GM23338 (cell line): ENCODE data around the gene FAM53B. TPM values are rescaled to one million over a fixed set of nuclear protein-coding genes. Genes with fewer than 3 reads are reported as not detected.

ENCODE experiments used
- CREB1 ChIP-seq: fragments of 250-450 bp; sonication (Bioruptor Pico); IDR thresholded peaks from 2 replicates; pipeline ENCODE4 v1.5.0; 2020; ENCODE audit warnings: low read depth, mild to moderate bottlenecking, moderate library complexity
- EZH2phosphoT487 ChIP-seq: fragments of 200-600 bp; sonication (generic); IDR thresholded peaks from one replicate; pipeline ENCODE4 v1.8.1; 2018; ENCODE audit warnings: antibody characterized with exemption; ENCODE audit not compliant: unreplicated experiment
- POLR2AphosphoS5 ChIP-seq: IDR thresholded peaks from 2 replicates; pipeline ENCODE4 v1.6.1; 2016; ENCODE audit warnings: antibody characterized with exemption, low read depth
- REST ChIP-seq: IDR thresholded peaks from one replicate; pipeline ENCODE4 v1.6.1; 2018; ENCODE audit warnings: antibody characterized with exemption; ENCODE audit not compliant: unreplicated experiment
- polyA plus RNA-seq: library from polyadenylated mRNA; unstranded; fragments of >200 nt; fragmentation: Nextera tagmentation; extraction: Ambion mirVana; gene quantifications from 2 replicates; pipeline ENCODE4 v1.2.1, GENCODE V29; 2016
- total RNA-seq: library from RNA; depleted of rRNA; stranded (reverse); fragments of >200 nt; shearing (Covaris generic); gene quantifications from 2 replicates; pipeline ENCODE4 v1.2.3, GENCODE V29; 2014
- TF ChIP-seq, protein P1 (sequence below): fragments of 250-450 bp; sonication (Bioruptor Pico); IDR thresholded peaks from 2 replicates; pipeline ENCODE4 v1.5.0; 2020; ENCODE audit warnings: mild to moderate bottlenecking, moderate library complexity

The FAM53B gene
- total and polyA plus RNA-seq, 2 experiments from 2014 or later, result 3.0 to 20.3 TPM

GRCh38 chr10:124576526-124577420 is 167.4 kb downstream of the FAM53B start (continued):
- TF ChIP-seq, protein P1, sequence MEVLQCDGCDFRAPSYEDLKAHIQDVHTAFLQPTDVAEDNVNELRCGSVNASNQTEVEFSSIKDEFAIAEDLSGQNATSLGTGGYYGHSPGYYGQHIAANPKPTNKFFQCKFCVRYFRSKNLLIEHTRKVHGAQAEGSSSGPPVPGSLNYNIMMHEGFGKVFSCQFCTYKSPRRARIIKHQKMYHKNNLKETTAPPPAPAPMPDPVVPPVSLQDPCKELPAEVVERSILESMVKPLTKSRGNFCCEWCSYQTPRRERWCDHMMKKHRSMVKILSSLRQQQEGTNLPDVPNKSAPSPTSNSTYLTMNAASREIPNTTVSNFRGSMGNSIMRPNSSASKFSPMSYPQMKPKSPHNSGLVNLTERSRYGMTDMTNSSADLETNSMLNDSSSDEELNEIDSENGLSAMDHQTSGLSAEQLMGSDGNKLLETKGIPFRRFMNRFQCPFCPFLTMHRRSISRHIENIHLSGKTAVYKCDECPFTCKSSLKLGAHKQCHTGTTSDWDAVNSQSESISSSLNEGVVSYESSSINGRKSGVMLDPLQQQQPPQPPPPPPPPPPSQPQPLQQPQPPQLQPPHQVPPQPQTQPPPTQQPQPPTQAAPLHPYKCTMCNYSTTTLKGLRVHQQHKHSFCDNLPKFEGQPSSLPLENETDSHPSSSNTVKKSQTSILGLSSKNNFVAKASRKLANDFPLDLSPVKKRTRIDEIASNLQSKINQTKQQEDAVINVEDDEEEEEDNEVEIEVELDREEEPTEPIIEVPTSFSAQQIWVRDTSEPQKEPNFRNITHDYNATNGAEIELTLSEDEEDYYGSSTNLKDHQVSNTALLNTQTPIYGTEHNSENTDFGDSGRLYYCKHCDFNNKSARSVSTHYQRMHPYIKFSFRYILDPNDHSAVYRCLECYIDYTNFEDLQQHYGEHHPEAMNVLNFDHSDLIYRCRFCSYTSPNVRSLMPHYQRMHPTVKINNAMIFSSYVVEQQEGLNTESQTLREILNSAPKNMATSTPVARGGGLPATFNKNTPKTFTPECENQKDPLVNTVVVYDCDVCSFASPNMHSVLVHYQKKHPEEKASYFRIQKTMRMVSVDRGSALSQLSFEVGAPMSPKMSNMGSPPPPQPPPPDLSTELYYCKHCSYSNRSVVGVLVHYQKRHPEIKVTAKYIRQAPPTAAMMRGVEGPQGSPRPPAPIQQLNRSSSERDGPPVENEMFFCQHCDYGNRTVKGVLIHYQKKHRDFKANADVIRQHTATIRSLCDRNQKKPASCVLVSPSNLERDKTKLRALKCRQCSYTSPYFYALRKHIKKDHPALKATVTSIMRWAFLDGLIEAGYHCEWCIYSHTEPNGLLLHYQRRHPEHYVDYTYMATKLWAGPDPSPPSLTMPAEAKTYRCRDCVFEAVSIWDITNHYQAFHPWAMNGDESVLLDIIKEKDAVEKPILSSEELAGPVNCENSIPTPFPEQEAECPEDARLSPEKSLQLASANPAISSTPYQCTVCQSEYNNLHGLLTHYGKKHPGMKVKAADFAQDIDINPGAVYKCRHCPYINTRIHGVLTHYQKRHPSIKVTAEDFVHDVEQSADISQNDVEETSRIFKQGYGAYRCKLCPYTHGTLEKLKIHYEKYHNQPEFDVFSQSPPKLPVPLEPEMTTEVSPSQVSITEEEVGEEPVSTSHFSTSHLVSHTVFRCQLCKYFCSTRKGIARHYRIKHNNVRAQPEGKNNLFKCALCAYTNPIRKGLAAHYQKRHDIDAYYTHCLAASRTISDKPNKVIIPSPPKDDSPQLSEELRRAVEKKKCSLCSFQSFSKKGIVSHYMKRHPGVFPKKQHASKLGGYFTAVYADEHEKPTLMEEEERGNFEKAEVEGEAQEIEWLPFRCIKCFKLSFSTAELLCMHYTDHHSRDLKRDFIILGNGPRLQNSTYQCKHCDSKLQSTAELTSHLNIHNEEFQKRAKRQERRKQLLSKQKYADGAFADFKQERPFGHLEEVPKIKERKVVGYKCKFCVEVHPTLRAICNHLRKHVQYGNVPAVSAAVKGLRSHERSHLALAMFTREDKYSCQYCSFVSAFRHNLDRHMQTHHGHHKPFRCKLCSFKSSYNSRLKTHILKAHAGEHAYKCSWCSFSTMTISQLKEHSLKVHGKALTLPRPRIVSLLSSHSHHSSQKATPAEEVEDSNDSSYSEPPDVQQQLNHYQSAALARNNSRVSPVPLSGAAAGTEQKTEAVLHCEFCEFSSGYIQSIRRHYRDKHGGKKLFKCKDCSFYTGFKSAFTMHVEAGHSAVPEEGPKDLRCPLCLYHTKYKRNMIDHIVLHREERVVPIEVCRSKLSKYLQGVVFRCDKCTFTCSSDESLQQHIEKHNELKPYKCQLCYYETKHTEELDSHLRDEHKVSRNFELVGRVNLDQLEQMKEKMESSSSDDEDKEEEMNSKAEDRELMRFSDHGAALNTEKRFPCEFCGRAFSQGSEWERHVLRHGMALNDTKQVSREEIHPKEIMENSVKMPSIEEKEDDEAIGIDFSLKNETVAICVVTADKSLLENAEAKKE (CRISPR knock-in tag), result no peak
- no peak for TF ChIP-seq POLR2AphosphoS5
- no peak for TF ChIP-seq REST
- no peak for TF ChIP-seq CREB1
- no peak for TF ChIP-seq EZH2phosphoT487
